DOHH2 (cell line): Measurements from ENCODE around the gene PDE2A.

ENCODE experiments used
- CTCF ChIP-seq: fragments of 200-600 bp; sonication (generic); IDR thresholded peaks from one replicate; pipeline ENCODE4 v1.5.1; 2014; ENCODE audit warnings: antibody characterized with exemption, mild to moderate bottlenecking, low read depth, low read length; ENCODE audit not compliant: poor library complexity, severe bottlenecking
- EZH2phosphoT487 ChIP-seq: fragments of 200-600 bp; sonication (generic); IDR thresholded peaks from 2 replicates; pipeline ENCODE4 v1.6.1; 2017; ENCODE audit warnings: borderline replicate concordance, mild to moderate bottlenecking, antibody characterized with exemption, low read length, moderate library complexity, mixed read lengths

DNA sequence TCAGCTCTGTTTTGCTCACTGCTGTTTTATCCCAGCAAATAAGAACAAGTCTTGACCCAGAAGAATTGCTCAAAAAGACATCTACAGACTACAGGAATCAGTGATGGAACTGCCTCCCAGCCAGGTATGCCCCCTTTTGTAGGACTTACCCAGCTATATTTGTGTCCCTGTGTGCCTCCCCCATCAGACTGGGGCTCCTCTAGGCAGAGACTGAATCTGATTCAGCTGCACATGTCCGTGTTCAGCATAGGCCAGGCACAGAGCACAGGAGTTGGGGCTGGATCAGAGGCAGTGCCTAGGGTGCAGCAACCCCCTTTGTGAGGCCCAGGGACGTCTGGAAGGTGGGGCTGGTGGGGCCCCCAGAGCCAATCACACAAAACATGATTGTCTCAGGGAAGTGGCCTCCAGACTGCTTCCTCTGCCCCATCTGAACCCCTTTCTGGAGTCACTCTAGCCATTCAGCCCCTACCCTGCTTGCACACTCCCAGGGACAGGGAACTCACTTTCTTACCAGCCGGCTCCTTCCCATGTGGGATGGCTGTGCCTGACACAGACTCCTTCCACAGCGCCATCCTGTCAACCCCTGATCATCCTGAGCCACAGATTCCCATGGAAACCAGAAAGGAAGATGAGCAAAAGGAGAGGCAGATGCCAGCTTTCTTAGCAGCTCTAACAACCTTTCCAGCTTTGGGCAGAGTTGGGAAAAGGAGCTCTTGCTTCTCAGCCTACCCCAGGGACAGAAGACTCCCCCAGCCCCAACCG lies 24.8 kb downstream of the PDE2A start:
- no peak for TF ChIP-seq CTCF
- TF ChIP-seq EZH2phosphoT487 = no peak
